ENCODE results near the gene ZNF106.

The ZNF106 gene

GRCh38 chr15:42508263-42508690, 17.3 kb upstream of the ZNF106 start:
- no peak for DNase-seq (ENCODE audit: low spot score)
- TF ChIP-seq CTCF (IDR thresholded peaks at IDR 0.05; ENCODE audit: borderline replicate concordance, control extremely low read depth, extremely low read depth, insufficient read depth, missing control alignments) = no peak
- in situ Hi-C loops (cut with MboI; ENCODE audit: low sequenced_read_pairs, unreplicated experiment) = no loop called here

GRCh38 chr15:42507514-42507913, 16.6 kb upstream of the ZNF106 start:
- in situ Hi-C loops (cut with MboI; ENCODE audit: low sequenced_read_pairs, unreplicated experiment) = no loop called here
- DNase-seq (ENCODE audit: low spot score) = no peak
- TF ChIP-seq CTCF (IDR thresholded peaks at IDR 0.05; ENCODE audit: borderline replicate concordance, control extremely low read depth, extremely low read depth, insufficient read depth, missing control alignments) = no peak

- in situ Hi-C loops (cut with MboI; ENCODE audit: low sequenced_read_pairs, unreplicated experiment) = no loop called here
- TF ChIP-seq CTCF (IDR thresholded peaks at IDR 0.05; ENCODE audit: borderline replicate concordance, control extremely low read depth, extremely low read depth, insufficient read depth, missing control alignments) = no peak
- no peak for DNase-seq (ENCODE audit: low spot score)
These were observed 13.7 kb upstream of the ZNF106 start for GRCh38 chr15:42504631-42505030.

GRCh38 chr15:42503825-42504224, 12.9 kb upstream of the ZNF106 start:
- no peak for DNase-seq (ENCODE audit: low spot score)
- in situ Hi-C loops (cut with MboI; ENCODE audit: low sequenced_read_pairs, unreplicated experiment) = no loop called here

GRCh38 chr15:42502477-42502876, 11.5 kb upstream of the ZNF106 start:
- TF ChIP-seq CTCF (IDR thresholded peaks at IDR 0.05; ENCODE audit: borderline replicate concordance, control extremely low read depth, extremely low read depth, insufficient read depth, missing control alignments) = no peak
- DNase-seq (ENCODE audit: low spot score) = no peak
- in situ Hi-C loops (cut with MboI; ENCODE audit: low sequenced_read_pairs, unreplicated experiment) = no loop called here

More at GRCh38 chr15:42503825-42504224, 12.9 kb upstream of the ZNF106 start:
- no peak for TF ChIP-seq CTCF (IDR thresholded peaks at IDR 0.05; ENCODE audit: borderline replicate concordance, control extremely low read depth, extremely low read depth, insufficient read depth, missing control alignments)

- DNase-seq (ENCODE audit: low spot score) = no peak
- TF ChIP-seq CTCF (IDR thresholded peaks at IDR 0.05; ENCODE audit: borderline replicate concordance, control extremely low read depth, extremely low read depth, insufficient read depth, missing control alignments) = no peak
- in situ Hi-C loops (cut with MboI; ENCODE audit: low sequenced_read_pairs, unreplicated experiment) = no loop called here
These were observed 9.1 kb upstream of the ZNF106 start for GRCh38 chr15:42499858-42500609.
